Measurements from ENCODE around the gene MAP3K20. TPM values are rescaled to one million over a fixed set of nuclear protein-coding genes. Genes with fewer than 3 reads are reported as not detected.

The MAP3K20 gene
- total RNA-seq, 1 donor from 2014 or later = 18.0 TPM

DNA sequence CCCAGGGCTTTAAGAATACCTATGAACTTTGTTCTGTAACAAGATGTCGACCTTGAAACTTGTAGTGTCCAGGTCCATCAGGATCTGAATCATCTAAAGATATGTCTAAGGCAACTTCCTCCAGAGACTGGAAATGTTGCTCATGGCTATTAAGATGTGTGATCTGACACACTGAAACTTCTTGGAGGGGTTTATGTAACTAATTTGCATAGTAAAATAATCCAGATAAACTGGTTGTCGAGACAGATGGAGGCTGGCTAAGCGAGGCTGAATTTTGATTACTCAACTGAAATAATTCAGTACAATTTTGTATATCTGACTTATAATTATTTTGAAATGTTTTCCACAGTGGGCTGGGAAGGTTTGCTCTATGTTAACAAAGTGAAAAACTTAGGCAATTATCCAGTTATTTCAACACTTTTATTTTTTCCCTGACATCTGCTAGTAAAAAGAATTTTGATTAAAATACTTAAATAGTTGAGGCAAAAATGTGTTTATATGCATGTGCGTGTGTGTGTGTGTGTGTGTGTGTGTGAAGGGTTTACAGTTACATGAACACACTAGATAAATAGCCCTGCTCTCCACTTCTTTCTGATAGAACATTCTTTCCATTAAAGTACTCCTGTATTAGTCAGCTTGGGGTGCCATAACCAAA lies 11.4 kb upstream of the MAP3K20 start:
- Histone ChIP-seq H4K20me1 (ENCODE audit: low read depth) (no peaks in the 10 kb centered on the region), H3K79me2 (ENCODE audit: low read depth) (no peaks in the 10 kb centered on the region), H3K27ac (no peak overlapping the region), H3K4me1 (no peaks in the 10 kb centered on the region), H3K4me2 (no peak overlapping the region), H3K9ac (no peak overlapping the region), H3K9me3 (ENCODE audit: low read depth) (no peaks in the 10 kb centered on the region), H3K27me3 (no peaks in the 10 kb centered on the region), H3K36me3 (no peaks in the 10 kb centered on the region), H3F3A (ENCODE audit: low read depth) (no peaks in the 10 kb centered on the region), H2AFZ (replicated peaks) (no peak overlapping the region), H3K4me3 (no peak overlapping the region)
- Mint-ChIP-seq H3K36me3 (no peaks in the 10 kb centered on the region), H3K27ac (no peak overlapping the region), H3K4me3 (no peak overlapping the region), H3K27me3 (ENCODE audit: insufficient read depth, low read depth) (no peaks in the 10 kb centered on the region), H3K9me3 (no peaks in the 10 kb centered on the region), H3K4me1 (peaks cover 6% of the 10 kb centered on the region)
- no peak for DNase-seq (ENCODE audit: low spot score)
- no peak for TF ChIP-seq EZH2phosphoT487 (IDR thresholded peaks at IDR 0.05)
- no peak for TF ChIP-seq EZH2 (IDR thresholded peaks at IDR 0.05)
- TF ChIP-seq, protein P1, sequence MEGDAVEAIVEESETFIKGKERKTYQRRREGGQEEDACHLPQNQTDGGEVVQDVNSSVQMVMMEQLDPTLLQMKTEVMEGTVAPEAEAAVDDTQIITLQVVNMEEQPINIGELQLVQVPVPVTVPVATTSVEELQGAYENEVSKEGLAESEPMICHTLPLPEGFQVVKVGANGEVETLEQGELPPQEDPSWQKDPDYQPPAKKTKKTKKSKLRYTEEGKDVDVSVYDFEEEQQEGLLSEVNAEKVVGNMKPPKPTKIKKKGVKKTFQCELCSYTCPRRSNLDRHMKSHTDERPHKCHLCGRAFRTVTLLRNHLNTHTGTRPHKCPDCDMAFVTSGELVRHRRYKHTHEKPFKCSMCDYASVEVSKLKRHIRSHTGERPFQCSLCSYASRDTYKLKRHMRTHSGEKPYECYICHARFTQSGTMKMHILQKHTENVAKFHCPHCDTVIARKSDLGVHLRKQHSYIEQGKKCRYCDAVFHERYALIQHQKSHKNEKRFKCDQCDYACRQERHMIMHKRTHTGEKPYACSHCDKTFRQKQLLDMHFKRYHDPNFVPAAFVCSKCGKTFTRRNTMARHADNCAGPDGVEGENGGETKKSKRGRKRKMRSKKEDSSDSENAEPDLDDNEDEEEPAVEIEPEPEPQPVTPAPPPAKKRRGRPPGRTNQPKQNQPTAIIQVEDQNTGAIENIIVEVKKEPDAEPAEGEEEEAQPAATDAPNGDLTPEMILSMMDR (IDR thresholded peaks at IDR 0.05) = no peak

DNA sequence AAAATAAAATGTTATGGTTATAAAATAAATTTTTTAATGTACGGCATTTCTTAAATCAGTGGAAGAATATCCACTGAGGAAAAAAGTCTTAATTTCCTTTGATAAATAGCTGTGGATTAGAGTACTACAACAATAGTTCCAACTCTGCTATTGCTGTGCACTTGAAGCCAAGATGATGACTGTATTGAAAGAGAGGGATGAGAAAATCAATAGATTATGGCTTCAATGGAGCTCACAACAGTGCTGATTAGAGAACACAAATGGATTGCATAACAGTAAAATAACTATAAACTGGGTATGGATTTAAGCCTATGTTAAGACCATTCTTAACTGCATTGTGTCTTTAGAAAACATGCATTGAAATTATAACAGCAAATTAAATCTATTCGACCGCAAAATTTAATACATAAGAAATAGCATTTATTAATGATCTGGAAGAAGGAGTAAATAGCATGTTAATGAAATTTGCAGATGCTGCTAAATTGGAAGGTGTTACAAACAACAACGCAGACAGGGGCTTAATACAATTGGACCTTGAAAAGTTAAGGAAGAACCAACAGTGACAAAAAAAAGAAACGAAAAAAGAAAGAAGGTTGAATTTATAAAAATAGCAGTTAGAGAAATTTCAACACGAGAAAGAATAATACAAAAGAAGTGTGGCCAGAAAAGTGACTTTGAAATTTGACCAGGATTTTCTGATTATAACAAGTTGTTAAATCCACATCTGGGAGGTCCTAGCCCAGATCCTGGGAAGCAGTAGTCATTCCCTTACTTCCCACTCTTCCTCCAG lies 8.6 kb upstream of the MAP3K20 start:
- no peaks in the 10 kb centered on the region for H3K27me3 ChIP-seq
- no peaks in the 10 kb centered on the region for H3K4me1 ChIP-seq
- H4K20me1 ChIP-seq (ENCODE audit: low read depth) = no peaks in the 10 kb centered on the region
- no peak overlapping the region for H2AFZ ChIP-seq (replicated peaks)
- no peaks in the 10 kb centered on the region for H3F3A ChIP-seq (ENCODE audit: low read depth)
- no peak overlapping the region for H3K4me3 Mint-ChIP-seq
- no peak overlapping the region for H3K27ac Mint-ChIP-seq
- no peaks in the 10 kb centered on the region for H3K79me2 ChIP-seq (ENCODE audit: low read depth)
- TF ChIP-seq EZH2phosphoT487 (IDR thresholded peaks at IDR 0.05) (no peak), EZH2 (IDR thresholded peaks at IDR 0.05) (no peak)
- TF ChIP-seq, protein P1 (IDR thresholded peaks at IDR 0.05) = no peak
- no peak overlapping the region for H3K4me2 ChIP-seq
- H3K9ac ChIP-seq = no peak overlapping the region
- no peaks in the 10 kb centered on the region for H3K9me3 ChIP-seq (ENCODE audit: low read depth)
- no peak overlapping the region for H3K27ac ChIP-seq
- H3K4me3 ChIP-seq = no peak overlapping the region
- no peaks in the 10 kb centered on the region for H3K9me3 Mint-ChIP-seq
- no peaks in the 10 kb centered on the region for H3K27me3 Mint-ChIP-seq (ENCODE audit: insufficient read depth, low read depth)
- no peak for DNase-seq (ENCODE audit: low spot score)
- peaks cover 6% of the 10 kb centered on the region for H3K4me1 Mint-ChIP-seq
- no peaks in the 10 kb centered on the region for H3K36me3 Mint-ChIP-seq
- no peaks in the 10 kb centered on the region for H3K36me3 ChIP-seq

DNA sequence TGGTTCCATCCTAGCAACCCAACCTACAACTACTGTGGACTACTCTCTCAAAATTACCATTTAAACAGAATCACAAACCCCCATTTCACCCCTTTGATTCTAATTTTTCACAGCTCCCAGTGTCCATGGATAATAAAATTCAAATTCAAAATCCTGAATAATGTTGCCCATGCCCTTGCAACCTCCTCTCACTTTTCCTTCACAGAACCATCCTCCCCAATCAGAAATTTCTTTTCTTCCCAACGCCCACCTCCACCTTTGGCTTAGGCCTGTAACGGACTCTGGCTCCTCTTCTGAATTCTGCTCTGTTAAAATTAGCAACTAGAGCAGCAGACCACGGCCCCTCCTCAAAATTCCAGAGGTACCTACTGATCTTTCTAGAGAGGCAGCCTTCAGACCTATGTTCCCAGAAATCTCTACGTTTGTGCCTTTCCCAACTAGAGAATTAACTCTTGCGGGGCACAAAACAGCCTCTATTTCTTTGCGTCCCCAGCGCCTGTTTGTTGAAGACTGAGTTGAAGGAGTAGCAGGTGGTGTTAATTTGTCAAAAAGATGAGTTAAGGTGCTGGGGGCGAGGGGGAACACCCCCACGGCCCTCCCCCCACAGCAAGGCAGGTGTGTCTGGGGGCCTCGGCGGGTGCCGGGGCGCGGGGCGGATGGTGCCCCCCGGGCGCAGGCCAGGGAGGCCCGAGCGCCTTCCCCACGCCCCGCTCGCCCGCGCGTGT lies 428 bp upstream of the MAP3K20 start:
- H3K9me3 ChIP-seq (ENCODE audit: low read depth) = no peaks in the 10 kb centered on the region
- Mint-ChIP-seq H3K27ac (peak overlapping the region; percentile 94), H3K4me3 (peak overlapping the region; percentile 92), H3K36me3 (peaks cover under 1% of the 10 kb centered on the region), H3K4me1 (peaks cover 22% of the 10 kb centered on the region), H3K9me3 (no peaks in the 10 kb centered on the region), H3K27me3 (ENCODE audit: insufficient read depth, low read depth) (peaks cover 4% of the 10 kb centered on the region)
- H3K79me2 ChIP-seq (ENCODE audit: low read depth) = peaks cover 18% of the 10 kb centered on the region
- no peak for TF ChIP-seq EZH2phosphoT487 (IDR thresholded peaks at IDR 0.05)
- TF ChIP-seq EZH2 (IDR thresholded peaks at IDR 0.05) = no peak
- TF ChIP-seq, protein P1 (IDR thresholded peaks at IDR 0.05) = no peak
- peak overlapping the region; percentile 94 for H3K4me2 ChIP-seq
- peak overlapping the region; percentile 69 for H3K4me3 ChIP-seq
- peak; percentile 29 for DNase-seq (ENCODE audit: low spot score)
- H3K27ac ChIP-seq = no peak overlapping the region
- peaks cover 4% of the 10 kb centered on the region for H3K27me3 ChIP-seq
- no peaks in the 10 kb centered on the region for H4K20me1 ChIP-seq (ENCODE audit: low read depth)
- peak overlapping the region; percentile 89 for H2AFZ ChIP-seq (replicated peaks)
- peaks cover 21% of the 10 kb centered on the region for H3K4me1 ChIP-seq
- peaks cover 5% of the 10 kb centered on the region for H3F3A ChIP-seq (ENCODE audit: low read depth)
- H3K36me3 ChIP-seq = no peaks in the 10 kb centered on the region
- H3K9ac ChIP-seq = no peak overlapping the region

Data from neural progenitor cell (in vitro differentiated cells).